CD4-positive, alpha-beta T cell treated with Interleukin-21 for 1 hour (primary cell): Measurements from ENCODE around the gene EXOC6B.

Experiments
- DNase-seq: peaks from one replicate; pipeline ENCODE4 v3.0.0-alpha.2; 2020

Gene EXOC6B

DNA sequence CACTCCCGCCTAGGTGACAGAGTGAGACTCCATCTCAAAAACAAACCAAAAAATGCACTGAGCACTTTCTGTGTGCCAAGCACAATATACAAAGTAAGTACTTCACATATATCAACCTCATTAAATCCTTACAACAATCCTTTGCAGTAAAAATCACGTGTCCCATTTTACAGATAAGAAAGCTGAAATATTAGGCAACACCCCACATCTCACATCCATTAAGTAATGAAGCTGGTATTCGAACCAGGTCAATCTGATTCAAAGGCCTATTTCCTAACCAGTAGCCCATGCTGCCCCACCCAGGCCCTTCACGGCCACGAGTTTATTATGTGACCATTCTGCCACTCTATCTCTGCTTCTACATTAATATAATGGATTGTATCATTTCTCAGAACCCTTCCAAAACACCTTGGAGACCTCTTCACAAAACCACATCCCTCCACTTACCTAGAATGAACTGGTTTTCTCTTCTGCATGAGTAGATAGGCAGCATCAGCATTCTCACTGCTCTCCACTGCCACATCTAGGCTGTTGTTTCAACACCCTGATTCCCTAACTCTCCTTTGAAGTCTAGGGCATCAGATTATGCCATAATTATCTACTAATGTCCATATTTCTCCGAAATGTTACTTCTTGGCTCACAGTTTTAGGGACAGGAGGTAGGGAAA, 3.1 kb upstream of the EXOC6B start:
- DNase-seq = no peak

DNA sequence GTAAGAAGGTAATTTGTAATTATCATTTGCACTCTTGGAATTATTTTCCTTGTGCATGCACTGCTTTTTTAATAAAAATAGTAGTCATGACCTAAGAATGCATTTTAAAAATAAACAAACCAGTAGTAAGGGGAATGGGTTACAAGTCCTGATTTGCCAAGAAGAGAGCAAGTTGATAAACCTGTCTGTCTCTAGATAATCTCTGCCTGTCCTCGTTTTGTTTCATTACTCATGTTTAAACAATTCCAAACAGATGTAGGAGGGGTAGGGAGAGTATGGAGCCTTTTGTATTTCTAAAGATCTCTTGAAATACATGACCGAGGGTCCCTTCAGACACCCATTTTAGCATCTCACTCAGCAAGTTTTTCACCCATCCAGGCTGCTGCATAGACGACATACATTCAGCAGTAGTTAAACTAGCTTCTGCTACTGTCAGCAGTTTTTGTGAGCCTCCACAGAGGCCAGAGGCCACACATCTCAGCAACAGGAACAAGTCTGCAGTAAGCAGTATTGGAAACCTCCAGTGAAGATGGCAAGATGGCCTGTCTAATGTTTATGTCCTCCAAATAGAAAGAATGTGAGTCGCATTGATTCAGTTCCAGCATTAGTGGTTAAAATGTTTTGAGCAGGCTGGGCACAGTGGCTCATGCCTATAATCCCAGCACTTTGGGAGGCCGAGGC, 2.3 kb upstream of the EXOC6B start:
- DNase-seq = no peak

DNA sequence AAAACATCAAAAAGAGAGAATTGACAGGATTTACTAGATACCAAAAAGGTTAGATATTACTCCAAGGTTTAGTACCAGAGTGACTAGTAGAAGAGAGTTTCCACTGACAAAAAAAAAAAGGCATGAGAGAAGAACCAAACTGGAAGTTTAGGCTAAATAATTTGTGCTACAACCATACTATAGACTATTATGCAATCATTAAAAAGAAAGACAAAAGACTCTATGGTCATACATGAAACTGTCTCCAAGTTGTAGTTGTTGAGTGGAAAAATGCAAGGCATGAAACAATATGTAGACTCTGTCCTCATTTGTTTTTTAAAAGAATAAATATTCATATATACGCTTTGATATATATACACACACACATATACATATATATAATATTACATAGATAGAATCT, 1.7 kb upstream of the EXOC6B start:
- no peak for DNase-seq

DNA sequence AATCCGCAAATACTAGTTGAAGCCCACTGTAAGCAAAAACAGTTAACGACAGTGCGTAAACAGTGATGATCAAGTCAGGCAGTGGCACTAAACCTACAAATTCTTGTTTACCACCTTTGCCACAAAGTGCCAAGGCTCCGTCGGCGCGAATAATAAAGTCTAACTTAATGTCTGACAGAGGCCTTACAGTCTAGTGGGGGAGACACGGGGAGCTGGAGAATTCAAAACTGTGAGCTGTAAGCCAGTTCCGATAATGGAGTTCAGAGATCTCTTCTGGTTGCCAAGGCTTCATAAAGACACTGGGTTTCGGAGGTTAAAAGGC, 284 bp upstream of the EXOC6B start:
- DNase-seq = no peak

DNA sequence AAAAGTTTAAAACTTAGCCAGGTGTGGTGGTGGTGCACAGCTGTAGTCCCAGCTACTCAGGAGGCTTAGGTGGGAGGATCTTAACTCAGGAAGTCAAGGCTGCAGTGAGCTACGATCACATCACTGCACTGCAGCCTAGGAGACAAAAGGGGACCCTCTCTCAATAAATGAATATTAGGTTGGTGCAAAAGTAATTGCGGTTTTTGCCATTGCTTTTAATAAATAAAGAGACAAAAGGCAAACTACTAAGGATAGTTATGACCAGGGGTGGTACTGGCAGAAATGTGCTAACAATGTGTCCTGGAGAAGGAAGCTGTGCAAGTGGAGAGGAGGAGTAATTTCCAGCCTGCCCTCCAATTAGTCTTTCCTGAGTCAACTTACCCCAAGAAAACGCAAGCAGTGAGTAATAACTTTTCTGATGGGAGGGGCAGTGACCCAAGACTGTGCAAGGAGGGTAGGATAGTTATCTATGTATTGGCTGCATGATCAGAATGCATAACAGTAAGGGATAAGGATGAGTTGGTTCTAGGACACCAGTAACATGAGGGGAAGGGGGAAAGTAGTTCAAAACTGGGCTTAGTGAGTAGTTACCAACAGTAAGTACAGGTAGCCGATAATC, 1.5 kb downstream of the EXOC6B start:
- no peak for DNase-seq

- no peak for DNase-seq
These were observed 3.0 kb downstream of the EXOC6B start for GRCh38 chr2:72822794-72823193.

GRCh38 chr2:72821983-72822382, 3.9 kb downstream of the EXOC6B start:
- no peak for DNase-seq

GRCh38 chr2:72821118-72821517, 4.7 kb downstream of the EXOC6B start:
- DNase-seq = no peak

DNA sequence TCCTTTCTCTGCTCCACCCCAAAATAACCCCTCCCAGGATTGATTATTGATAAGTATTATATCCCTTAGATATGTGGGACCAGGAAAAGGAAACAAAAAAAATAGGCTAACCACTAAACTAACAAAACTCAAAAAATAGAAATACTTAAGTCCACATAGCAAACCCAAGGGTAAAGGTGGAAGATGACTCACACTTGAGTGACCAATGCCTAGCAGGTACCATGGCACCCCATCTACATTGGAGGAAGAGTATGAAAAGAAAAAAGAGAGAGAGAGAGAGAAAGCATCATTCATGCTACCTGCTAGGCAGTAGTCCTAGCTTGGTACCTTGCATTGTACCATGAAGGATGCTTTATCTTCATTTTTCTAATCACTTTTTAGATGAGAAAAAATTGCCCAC, 6.3 kb downstream of the EXOC6B start:
- no peak for DNase-seq

- no peak for DNase-seq
These were observed 10.1 kb downstream of the EXOC6B start for GRCh38 chr2:72815655-72816278.

DNA sequence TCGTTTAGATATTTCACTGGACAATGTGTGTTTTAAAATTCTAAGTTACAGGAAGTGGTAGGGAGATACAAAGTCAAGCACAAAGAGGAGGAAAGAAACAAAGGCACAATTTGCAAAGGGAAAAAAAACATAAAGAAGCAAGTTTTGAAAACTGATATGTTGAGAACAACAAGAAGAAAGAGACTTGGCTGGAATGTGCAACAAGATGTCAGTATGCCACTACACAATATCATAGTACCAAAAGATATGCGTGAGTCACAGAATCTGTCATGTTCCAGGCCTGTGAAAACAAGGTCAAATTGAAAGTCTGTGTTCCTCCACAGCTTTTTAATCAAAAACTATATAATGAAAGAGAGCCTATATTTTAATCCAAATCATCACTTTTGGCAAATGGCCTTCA, 12.0 kb downstream of the EXOC6B start:
- DNase-seq = no peak

DNA sequence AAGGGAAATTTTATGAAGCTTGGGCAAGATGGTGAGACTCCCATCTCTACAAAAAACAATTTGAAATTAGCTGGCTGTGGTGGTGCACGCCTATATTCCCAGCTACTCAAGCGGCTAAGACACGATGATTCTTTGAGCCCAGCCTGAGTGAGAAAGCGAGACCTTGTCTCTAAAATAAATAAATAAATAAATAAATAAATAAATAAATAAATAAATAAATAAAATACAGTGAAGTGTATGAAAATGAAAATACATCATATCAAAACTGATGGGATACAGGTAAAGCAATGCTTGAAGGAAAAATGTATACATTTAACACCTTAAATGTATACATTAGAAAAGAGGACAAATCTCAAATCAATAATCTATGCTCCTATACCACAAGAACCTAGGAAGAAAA, 15.7 kb downstream of the EXOC6B start:
- no peak for DNase-seq

DNA sequence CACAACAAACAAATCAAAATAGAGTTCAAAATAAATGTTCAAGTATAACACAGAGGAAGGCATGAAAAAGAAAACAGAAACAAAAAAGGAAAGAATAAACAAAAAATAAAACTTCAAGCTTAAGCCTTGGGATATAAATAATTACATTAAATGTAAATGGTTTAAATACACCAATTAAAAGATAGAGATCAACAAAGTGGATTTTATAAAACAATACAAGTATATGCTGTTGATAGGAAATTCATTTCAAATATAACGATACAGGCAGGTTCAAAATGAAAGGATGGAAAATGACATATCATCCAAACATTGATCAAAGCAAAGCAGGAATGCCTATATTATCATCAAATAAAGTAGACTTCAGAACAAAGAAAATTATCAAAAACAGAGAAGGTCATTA, 16.7 kb downstream of the EXOC6B start:
- DNase-seq = no peak

DNA sequence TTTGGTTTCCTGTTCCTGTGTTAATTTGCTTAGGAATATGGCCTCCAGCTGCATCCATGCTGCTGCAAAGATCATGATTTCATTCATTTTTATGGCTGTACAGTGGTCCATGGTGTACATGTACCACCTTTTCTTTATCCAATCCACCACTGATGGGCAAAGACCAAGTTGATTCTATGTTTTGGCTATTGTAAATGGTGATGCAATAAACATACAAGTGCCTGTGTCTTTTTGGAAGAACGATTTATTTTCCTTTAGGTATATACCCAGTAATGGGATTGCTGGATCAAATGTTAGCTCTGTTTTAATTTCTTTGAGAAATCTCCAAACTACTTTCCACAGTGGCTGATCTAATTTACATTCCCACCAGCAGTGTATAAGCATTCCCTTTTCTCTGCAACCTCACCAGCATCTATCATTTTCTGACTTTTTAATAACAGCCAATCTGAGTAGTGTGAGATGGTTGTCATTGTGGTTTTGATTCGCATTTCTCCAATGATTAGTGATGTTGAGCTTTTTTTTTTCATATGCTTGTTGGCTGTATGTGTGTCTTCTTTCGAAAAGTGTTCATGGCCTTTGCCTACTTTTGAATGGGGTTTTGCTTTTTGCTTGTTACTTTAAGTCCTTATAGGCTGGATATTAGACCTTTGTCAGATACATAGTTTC, 19.4 kb downstream of the EXOC6B start:
- DNase-seq = no peak

DNA sequence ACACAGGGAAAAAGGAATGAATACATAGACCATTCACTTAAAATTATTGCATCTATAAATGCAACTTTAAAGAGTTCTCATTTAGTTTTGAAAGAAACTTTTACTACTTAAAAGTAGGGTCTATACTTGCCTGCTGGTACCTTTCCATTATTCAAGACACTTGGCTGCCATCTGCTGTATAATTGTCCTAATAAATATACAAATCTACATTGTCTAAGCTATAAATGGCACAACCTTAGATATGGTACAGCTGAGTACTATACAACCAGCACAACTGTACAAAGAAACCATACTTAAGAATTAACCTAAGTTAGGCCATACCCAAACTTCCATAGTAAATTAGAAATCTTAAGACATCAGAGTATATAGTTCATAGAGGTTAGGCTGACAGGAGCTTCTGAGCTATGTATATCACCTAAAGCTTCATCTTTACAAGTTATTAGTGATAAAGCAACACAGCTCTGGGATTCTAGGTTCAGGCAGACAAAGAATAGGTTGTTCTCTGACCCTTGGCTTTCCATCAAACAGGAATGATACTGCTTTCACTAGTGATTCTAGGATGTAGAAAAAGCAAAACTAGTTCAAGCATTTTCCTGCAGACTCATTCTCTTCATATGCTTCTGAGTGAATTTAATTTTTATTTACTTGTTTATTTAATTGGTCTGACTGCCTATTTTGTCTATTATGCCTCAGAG, 22.1 kb downstream of the EXOC6B start:
- DNase-seq = no peak

DNA sequence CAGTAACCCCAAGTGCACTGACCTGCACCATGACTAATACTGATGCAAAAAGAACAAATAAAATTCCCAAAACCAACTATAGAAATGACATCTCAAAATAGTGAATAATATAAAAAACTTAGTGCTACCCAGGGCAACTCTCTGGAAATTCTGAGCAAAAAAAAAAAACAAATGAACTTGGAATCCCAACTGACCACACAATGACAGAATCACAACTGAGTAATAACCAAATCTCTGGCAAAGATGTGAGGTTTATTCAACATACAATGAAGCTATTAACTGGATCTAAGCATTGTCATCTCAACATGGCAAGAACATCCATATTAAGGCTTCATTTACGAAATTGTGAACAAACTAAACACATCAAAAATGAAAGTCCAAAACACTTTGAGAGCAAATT, 22.7 kb downstream of the EXOC6B start:
- no peak for DNase-seq

- no peak for DNase-seq
These were observed 25.3 kb downstream of the EXOC6B start for GRCh38 chr2:72800492-72800891.

GRCh38 chr2:72797740-72798139, 28.1 kb downstream of the EXOC6B start:
- no peak for DNase-seq

DNA sequence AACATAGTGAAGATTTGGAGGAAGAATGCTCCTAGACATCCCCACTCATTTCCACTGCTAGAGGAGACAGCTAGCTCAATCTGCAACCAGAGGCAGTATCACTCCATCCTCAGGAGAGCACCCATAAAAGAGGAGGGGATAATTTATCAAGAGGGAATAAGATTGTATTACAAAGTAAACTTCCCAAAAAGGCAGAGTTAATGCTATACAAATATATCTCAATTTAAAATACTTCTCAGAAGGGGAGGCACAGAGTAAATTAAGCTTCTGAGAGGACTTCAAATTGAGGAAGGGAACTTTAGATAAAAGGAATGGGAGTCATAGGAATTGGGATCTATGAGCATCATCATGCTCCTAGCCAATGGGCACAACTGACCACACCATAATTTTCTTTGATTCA, 29.1 kb downstream of the EXOC6B start:
- DNase-seq = no peak

- no peak for DNase-seq
These were observed 31.3 kb downstream of the EXOC6B start for GRCh38 chr2:72794572-72794971.

- no peak for DNase-seq
These were observed 31.9 kb downstream of the EXOC6B start for GRCh38 chr2:72793798-72794440.

DNA sequence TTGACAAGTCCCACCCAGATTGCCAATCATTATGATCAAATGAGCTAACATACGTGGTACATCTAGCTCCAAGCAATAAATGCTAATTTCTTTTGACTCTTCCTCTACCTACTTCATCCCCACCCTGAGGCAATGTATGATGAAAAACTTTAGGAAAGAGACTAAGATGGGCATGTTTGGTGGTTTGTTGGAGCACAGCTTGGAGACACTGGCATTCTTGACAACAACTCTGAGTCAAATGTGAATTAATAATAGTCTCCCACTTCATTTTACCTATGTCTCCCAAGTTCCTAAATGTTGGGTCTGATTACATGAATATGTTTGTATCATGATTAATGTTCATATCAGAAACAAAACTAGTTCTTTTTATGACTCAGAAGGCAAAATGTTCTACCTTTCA, 36.6 kb downstream of the EXOC6B start:
- DNase-seq = no peak

DNA sequence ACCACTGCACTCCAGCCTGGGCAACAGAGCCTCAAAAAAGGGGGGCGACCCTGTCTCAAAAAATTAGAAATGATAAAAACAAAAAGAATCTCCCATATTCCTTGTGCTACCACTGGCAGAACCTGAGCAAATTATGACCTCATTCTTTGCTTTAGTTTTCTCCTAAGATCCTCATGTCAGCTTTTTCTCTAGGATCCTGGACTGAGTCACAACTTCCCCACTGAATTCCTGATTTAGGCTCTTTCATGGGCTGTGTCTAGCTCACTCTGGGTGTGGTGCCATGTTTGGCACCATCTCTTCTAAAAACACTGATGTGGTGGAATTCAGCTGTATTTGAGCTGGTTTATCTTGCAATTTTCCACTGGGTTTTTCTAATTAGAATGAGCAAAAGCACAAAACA, 37.1 kb downstream of the EXOC6B start:
- DNase-seq = no peak
